ENCODE measurements around the gene TREML1. TPM values are rescaled to one million over a fixed set of nuclear protein-coding genes. Genes with fewer than 3 reads are reported as not detected.

Gene TREML1
- total and polyA plus RNA-seq, 2 experiments from 2014 or later = not detected

DNA sequence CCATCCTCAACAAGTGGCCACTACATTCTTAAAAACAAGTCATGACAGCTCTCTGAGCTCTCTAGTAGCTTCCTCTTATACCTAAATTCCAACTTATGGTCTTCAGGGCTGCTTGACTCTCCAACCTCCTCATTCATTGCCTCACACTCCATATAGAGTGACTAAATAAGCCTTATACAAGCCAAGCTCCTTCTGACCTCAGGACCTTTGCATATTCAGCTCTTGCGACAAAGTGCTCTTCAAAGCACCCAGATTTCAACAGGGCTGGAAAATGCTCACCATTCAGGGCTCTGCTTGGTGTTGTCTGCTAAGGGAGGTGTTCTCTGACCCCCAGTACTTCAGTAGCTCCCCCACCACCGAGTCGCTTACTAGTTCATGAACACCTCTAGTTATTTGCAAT lies 43.1 kb upstream of the TREML1 start:
- Histone ChIP-seq H4K20me1 (replicated peaks; ENCODE audit: insufficient read depth) (no peaks in the 10 kb centered on the region), H3F3A (replicated peaks; ENCODE audit: low read depth) (no peaks in the 10 kb centered on the region), H3K4me1 (ENCODE audit: insufficient read depth) (peaks cover 13% of the 10 kb centered on the region; the same call in 1 of the 2 replicates), H3K27me3 (ENCODE audit: insufficient read depth) (no peaks in the 10 kb centered on the region), H2AFZ (no peak overlapping the region), H3K36me3 (ENCODE audit: insufficient read depth) (no peaks in the 10 kb centered on the region), H3K27ac (ENCODE audit: low read depth) (no peak overlapping the region), H3K9me2 (ENCODE audit: insufficient read depth) (no peaks in the 10 kb centered on the region), H3K4me2 (no peak overlapping the region), H3K4me3 (no peak overlapping the region), H3K79me2 (replicated peaks; ENCODE audit: insufficient read depth) (no peaks in the 10 kb centered on the region)
- TF ChIP-seq, protein P1, sequence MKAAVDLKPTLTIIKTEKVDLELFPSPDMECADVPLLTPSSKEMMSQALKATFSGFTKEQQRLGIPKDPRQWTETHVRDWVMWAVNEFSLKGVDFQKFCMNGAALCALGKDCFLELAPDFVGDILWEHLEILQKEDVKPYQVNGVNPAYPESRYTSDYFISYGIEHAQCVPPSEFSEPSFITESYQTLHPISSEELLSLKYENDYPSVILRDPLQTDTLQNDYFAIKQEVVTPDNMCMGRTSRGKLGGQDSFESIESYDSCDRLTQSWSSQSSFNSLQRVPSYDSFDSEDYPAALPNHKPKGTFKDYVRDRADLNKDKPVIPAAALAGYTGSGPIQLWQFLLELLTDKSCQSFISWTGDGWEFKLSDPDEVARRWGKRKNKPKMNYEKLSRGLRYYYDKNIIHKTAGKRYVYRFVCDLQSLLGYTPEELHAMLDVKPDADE (IDR thresholded peaks at IDR 0.05) = no peak
- no peak for TF ChIP-seq EZH2 (IDR thresholded peaks at IDR 0.05; ENCODE audit: low read depth, unreplicated experiment)
- TF ChIP-seq, protein P2, sequence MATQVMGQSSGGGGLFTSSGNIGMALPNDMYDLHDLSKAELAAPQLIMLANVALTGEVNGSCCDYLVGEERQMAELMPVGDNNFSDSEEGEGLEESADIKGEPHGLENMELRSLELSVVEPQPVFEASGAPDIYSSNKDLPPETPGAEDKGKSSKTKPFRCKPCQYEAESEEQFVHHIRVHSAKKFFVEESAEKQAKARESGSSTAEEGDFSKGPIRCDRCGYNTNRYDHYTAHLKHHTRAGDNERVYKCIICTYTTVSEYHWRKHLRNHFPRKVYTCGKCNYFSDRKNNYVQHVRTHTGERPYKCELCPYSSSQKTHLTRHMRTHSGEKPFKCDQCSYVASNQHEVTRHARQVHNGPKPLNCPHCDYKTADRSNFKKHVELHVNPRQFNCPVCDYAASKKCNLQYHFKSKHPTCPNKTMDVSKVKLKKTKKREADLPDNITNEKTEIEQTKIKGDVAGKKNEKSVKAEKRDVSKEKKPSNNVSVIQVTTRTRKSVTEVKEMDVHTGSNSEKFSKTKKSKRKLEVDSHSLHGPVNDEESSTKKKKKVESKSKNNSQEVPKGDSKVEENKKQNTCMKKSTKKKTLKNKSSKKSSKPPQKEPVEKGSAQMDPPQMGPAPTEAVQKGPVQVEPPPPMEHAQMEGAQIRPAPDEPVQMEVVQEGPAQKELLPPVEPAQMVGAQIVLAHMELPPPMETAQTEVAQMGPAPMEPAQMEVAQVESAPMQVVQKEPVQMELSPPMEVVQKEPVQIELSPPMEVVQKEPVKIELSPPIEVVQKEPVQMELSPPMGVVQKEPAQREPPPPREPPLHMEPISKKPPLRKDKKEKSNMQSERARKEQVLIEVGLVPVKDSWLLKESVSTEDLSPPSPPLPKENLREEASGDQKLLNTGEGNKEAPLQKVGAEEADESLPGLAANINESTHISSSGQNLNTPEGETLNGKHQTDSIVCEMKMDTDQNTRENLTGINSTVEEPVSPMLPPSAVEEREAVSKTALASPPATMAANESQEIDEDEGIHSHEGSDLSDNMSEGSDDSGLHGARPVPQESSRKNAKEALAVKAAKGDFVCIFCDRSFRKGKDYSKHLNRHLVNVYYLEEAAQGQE (IDR thresholded peaks at IDR 0.05; ENCODE audit: unreplicated experiment) = no peak
- TF ChIP-seq STAT1 (IDR thresholded peaks at IDR 0.05; ENCODE audit: unreplicated experiment) = no peak
- TF ChIP-seq ZNF114 (CRISPR knock-in tag; IDR thresholded peaks at IDR 0.05) = no peak
- TF ChIP-seq, protein P3, sequence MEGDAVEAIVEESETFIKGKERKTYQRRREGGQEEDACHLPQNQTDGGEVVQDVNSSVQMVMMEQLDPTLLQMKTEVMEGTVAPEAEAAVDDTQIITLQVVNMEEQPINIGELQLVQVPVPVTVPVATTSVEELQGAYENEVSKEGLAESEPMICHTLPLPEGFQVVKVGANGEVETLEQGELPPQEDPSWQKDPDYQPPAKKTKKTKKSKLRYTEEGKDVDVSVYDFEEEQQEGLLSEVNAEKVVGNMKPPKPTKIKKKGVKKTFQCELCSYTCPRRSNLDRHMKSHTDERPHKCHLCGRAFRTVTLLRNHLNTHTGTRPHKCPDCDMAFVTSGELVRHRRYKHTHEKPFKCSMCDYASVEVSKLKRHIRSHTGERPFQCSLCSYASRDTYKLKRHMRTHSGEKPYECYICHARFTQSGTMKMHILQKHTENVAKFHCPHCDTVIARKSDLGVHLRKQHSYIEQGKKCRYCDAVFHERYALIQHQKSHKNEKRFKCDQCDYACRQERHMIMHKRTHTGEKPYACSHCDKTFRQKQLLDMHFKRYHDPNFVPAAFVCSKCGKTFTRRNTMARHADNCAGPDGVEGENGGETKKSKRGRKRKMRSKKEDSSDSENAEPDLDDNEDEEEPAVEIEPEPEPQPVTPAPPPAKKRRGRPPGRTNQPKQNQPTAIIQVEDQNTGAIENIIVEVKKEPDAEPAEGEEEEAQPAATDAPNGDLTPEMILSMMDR (conservative IDR thresholded peaks at IDR 0.05; ENCODE audit: low read depth in 2 of 2) = no peak
- TF ChIP-seq EZH2phosphoT487 (IDR thresholded peaks at IDR 0.05; ENCODE audit: unreplicated experiment) = no peak
- TF ChIP-seq NANOG (IDR thresholded peaks at IDR 0.05; ENCODE audit: borderline replicate concordance) = no peak
- no peak for TF ChIP-seq ZNF331 (CRISPR knock-in tag; IDR thresholded peaks at IDR 0.05; ENCODE audit: low read depth)
- no peak for TF ChIP-seq CREB1 (CRISPR knock-in tag; IDR thresholded peaks at IDR 0.05; ENCODE audit: low read depth)
- no peak for TF ChIP-seq POLR2AphosphoS5 (IDR thresholded peaks at IDR 0.05; ENCODE audit: low read depth)
- TF ChIP-seq, protein P4, sequence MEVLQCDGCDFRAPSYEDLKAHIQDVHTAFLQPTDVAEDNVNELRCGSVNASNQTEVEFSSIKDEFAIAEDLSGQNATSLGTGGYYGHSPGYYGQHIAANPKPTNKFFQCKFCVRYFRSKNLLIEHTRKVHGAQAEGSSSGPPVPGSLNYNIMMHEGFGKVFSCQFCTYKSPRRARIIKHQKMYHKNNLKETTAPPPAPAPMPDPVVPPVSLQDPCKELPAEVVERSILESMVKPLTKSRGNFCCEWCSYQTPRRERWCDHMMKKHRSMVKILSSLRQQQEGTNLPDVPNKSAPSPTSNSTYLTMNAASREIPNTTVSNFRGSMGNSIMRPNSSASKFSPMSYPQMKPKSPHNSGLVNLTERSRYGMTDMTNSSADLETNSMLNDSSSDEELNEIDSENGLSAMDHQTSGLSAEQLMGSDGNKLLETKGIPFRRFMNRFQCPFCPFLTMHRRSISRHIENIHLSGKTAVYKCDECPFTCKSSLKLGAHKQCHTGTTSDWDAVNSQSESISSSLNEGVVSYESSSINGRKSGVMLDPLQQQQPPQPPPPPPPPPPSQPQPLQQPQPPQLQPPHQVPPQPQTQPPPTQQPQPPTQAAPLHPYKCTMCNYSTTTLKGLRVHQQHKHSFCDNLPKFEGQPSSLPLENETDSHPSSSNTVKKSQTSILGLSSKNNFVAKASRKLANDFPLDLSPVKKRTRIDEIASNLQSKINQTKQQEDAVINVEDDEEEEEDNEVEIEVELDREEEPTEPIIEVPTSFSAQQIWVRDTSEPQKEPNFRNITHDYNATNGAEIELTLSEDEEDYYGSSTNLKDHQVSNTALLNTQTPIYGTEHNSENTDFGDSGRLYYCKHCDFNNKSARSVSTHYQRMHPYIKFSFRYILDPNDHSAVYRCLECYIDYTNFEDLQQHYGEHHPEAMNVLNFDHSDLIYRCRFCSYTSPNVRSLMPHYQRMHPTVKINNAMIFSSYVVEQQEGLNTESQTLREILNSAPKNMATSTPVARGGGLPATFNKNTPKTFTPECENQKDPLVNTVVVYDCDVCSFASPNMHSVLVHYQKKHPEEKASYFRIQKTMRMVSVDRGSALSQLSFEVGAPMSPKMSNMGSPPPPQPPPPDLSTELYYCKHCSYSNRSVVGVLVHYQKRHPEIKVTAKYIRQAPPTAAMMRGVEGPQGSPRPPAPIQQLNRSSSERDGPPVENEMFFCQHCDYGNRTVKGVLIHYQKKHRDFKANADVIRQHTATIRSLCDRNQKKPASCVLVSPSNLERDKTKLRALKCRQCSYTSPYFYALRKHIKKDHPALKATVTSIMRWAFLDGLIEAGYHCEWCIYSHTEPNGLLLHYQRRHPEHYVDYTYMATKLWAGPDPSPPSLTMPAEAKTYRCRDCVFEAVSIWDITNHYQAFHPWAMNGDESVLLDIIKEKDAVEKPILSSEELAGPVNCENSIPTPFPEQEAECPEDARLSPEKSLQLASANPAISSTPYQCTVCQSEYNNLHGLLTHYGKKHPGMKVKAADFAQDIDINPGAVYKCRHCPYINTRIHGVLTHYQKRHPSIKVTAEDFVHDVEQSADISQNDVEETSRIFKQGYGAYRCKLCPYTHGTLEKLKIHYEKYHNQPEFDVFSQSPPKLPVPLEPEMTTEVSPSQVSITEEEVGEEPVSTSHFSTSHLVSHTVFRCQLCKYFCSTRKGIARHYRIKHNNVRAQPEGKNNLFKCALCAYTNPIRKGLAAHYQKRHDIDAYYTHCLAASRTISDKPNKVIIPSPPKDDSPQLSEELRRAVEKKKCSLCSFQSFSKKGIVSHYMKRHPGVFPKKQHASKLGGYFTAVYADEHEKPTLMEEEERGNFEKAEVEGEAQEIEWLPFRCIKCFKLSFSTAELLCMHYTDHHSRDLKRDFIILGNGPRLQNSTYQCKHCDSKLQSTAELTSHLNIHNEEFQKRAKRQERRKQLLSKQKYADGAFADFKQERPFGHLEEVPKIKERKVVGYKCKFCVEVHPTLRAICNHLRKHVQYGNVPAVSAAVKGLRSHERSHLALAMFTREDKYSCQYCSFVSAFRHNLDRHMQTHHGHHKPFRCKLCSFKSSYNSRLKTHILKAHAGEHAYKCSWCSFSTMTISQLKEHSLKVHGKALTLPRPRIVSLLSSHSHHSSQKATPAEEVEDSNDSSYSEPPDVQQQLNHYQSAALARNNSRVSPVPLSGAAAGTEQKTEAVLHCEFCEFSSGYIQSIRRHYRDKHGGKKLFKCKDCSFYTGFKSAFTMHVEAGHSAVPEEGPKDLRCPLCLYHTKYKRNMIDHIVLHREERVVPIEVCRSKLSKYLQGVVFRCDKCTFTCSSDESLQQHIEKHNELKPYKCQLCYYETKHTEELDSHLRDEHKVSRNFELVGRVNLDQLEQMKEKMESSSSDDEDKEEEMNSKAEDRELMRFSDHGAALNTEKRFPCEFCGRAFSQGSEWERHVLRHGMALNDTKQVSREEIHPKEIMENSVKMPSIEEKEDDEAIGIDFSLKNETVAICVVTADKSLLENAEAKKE (CRISPR knock-in tag; IDR thresholded peaks at IDR 0.05) = no peak
- no peak for TF ChIP-seq JUNB (IDR thresholded peaks at IDR 0.05; ENCODE audit: unreplicated experiment)
- Mint-ChIP-seq H3K9me3 (no peaks in the 10 kb centered on the region; the same call in 1 of the 3 replicates), H3K4me1 (peaks cover 22% of the 10 kb centered on the region), H3K27ac (no peak overlapping the region), H3K4me3 (no peak overlapping the region), H3K36me3 (ENCODE audit: low read depth) (no peaks in the 10 kb centered on the region), H3K27me3 (ENCODE audit: insufficient read depth, low read depth, poor library complexity) (peaks cover 7% of the 10 kb centered on the region)
- no peak for DNase-seq (ENCODE audit: low spot score)
- ATAC-seq = no peak

All from GM23338 (cell line).